ENCODE results near the gene MYOCD.

The MYOCD gene

GRCh38 chr17:12664252-12664651, 1.4 kb upstream of the MYOCD start:
- TF ChIP-seq FOXP2 (optimal IDR thresholded peaks at IDR 0.05; ENCODE audit: borderline replicate concordance, extremely low read depth, extremely low read length, insufficient read depth): no peak
- no peak for TF ChIP-seq SIN3A (IDR thresholded peaks at IDR 0.05; ENCODE audit: borderline replicate concordance, insufficient read depth, low read length)
- TF ChIP-seq REST (IDR thresholded peaks at IDR 0.05; ENCODE audit: insufficient read depth in 1 of 2, low read depth in 2 of 2, low read length in 2 of 2): no peak
- TF ChIP-seq TAF1 (IDR thresholded peaks at IDR 0.05; ENCODE audit: borderline replicate concordance, insufficient read depth, low read length): no peak
- TF ChIP-seq POLR2AphosphoS5 (IDR thresholded peaks at IDR 0.05; ENCODE audit: low read depth, low read length): no peak

GRCh38 chr17:12664894-12665262, 812 bp upstream of the MYOCD start:
- no peak for TF ChIP-seq SIN3A (IDR thresholded peaks at IDR 0.05; ENCODE audit: borderline replicate concordance, insufficient read depth, low read length)

GRCh38 chr17:12666718-12667117, 1.0 kb downstream of the MYOCD start:
- TF ChIP-seq POLR2AphosphoS5 (IDR thresholded peaks at IDR 0.05; ENCODE audit: low read depth, low read length): no peak
- no peak for TF ChIP-seq FOXP2 (optimal IDR thresholded peaks at IDR 0.05; ENCODE audit: borderline replicate concordance, extremely low read depth, extremely low read length, insufficient read depth)
- no peak for TF ChIP-seq REST (IDR thresholded peaks at IDR 0.05; ENCODE audit: insufficient read depth in 1 of 2, low read depth in 2 of 2, low read length in 2 of 2)
- TF ChIP-seq SIN3A (IDR thresholded peaks at IDR 0.05; ENCODE audit: borderline replicate concordance, insufficient read depth, low read length): no peak
- TF ChIP-seq TAF1 (IDR thresholded peaks at IDR 0.05; ENCODE audit: borderline replicate concordance, insufficient read depth, low read length): no peak

- TF ChIP-seq TAF1 (IDR thresholded peaks at IDR 0.05; ENCODE audit: borderline replicate concordance, insufficient read depth, low read length) (no peak), POLR2AphosphoS5 (IDR thresholded peaks at IDR 0.05; ENCODE audit: low read depth, low read length) (no peak), SIN3A (IDR thresholded peaks at IDR 0.05; ENCODE audit: borderline replicate concordance, insufficient read depth, low read length) (no peak), REST (IDR thresholded peaks at IDR 0.05; ENCODE audit: insufficient read depth in 1 of 2, low read depth in 2 of 2, low read length in 2 of 2) (no peak), FOXP2 (optimal IDR thresholded peaks at IDR 0.05; ENCODE audit: borderline replicate concordance, extremely low read depth, extremely low read length, insufficient read depth) (no peak)
Measured at GRCh38 chr17:12667299-12667958, 1.7 kb downstream of the MYOCD start.

- TF ChIP-seq SIN3A (IDR thresholded peaks at IDR 0.05; ENCODE audit: borderline replicate concordance, insufficient read depth, low read length): no peak
- TF ChIP-seq REST (IDR thresholded peaks at IDR 0.05; ENCODE audit: insufficient read depth in 1 of 2, low read depth in 2 of 2, low read length in 2 of 2): no peak
- no peak for TF ChIP-seq TAF1 (IDR thresholded peaks at IDR 0.05; ENCODE audit: borderline replicate concordance, insufficient read depth, low read length)
- TF ChIP-seq POLR2AphosphoS5 (IDR thresholded peaks at IDR 0.05; ENCODE audit: low read depth, low read length): no peak
- no peak for TF ChIP-seq FOXP2 (optimal IDR thresholded peaks at IDR 0.05; ENCODE audit: borderline replicate concordance, extremely low read depth, extremely low read length, insufficient read depth)
Measured at GRCh38 chr17:12671906-12672305, 6.2 kb downstream of the MYOCD start.

All from PFSK-1 (cell line).